ENCODE results near the gene BMPR2. TPM values are rescaled to one million over a fixed set of nuclear protein-coding genes. Genes with fewer than 3 reads are reported as not detected.
"Not testable (repeated sequence)": the region's sequence is repeated elsewhere in the genome, so short reads cannot be mapped to it uniquely, and the experiment has no call there.

The BMPR2 gene
- total and polyA plus RNA-seq, 3 donors from 2014 or later: 25.4 to 61.3 (median 53.5) TPM

- TF ChIP-seq POLR2A (IDR thresholded peaks at IDR 0.05) (no peak), CTCF (IDR thresholded peaks at IDR 0.05) (no peak)
- Histone ChIP-seq H3K36me3 (ENCODE audit: low read depth, missing control alignments) (no peaks in the 10 kb centered on the region), H3K27ac (no peak overlapping the region), H3K9me3 (no peaks in the 10 kb centered on the region), H3K27me3 (no peaks in the 10 kb centered on the region), H3K4me1 (no peaks in the 10 kb centered on the region), H3K4me3 (no peak overlapping the region)
- DNase-seq: no peak
- WGBS, 2 donors: 31 to 46% methylated on average over 3 of the region's 3 CpGs
- intact Hi-C loops (cut with DNase I; ENCODE audit: low total_unique reads): no loop called here
Observed at GRCh38 chr2:202436626-202437025, 60.5 kb downstream of the BMPR2 start.

- H3K4me1 ChIP-seq; H3K27me3 ChIP-seq; DNase-seq; H3K36me3 ChIP-seq (ENCODE audit: low read depth, missing control alignments); H3K27ac ChIP-seq; H3K4me3 ChIP-seq; intact Hi-C loops (cut with DNase I; ENCODE audit: low total_unique reads); H3K9me3 ChIP-seq: not testable (repeated sequence)
- WGBS, 2 donors: 78 to 79% methylated on average over 15 to 21 of the region's 24 CpGs
Observed at GRCh38 chr2:202440117-202440516, 64.0 kb downstream of the BMPR2 start.

- no peaks in the 10 kb centered on the region for H3K4me1 ChIP-seq
- WGBS, 2 donors: 64 to 65% methylated on average over 2 of the region's 2 CpGs
- intact Hi-C loops (cut with DNase I; ENCODE audit: low total_unique reads): no loop called here
- H3K4me3 ChIP-seq: no peak overlapping the region
- no peaks in the 10 kb centered on the region for H3K36me3 ChIP-seq (ENCODE audit: low read depth, missing control alignments)
- no peak overlapping the region for H3K27ac ChIP-seq
- H3K27me3 ChIP-seq: no peaks in the 10 kb centered on the region
- TF ChIP-seq CTCF (IDR thresholded peaks at IDR 0.05) (no peak), POLR2A (IDR thresholded peaks at IDR 0.05) (no peak)
- no peaks in the 10 kb centered on the region for H3K9me3 ChIP-seq
- no peak for DNase-seq
Observed at GRCh38 chr2:202442882-202443281, 66.8 kb downstream of the BMPR2 start.

GRCh38 chr2:202444000-202444399, 67.9 kb downstream of the BMPR2 start:
- Histone ChIP-seq H3K9me3 (no peaks in the 10 kb centered on the region), H3K27me3 (no peaks in the 10 kb centered on the region), H3K4me1 (no peaks in the 10 kb centered on the region), H3K27ac (no peak overlapping the region), H3K36me3 (ENCODE audit: low read depth, missing control alignments) (no peaks in the 10 kb centered on the region), H3K4me3 (no peak overlapping the region)
- intact Hi-C loops (cut with DNase I; ENCODE audit: low total_unique reads): no loop called here
- TF ChIP-seq POLR2A (IDR thresholded peaks at IDR 0.05): no peak
- no peak for TF ChIP-seq CTCF (IDR thresholded peaks at IDR 0.05)
- DNase-seq: no peak
- 96 to 98% methylated on average over 4 of the region's 4 CpGs for WGBS, 2 donors

- intact Hi-C loops (cut with DNase I; ENCODE audit: low total_unique reads): no loop called here
- H3K4me1 ChIP-seq: no peaks in the 10 kb centered on the region
Observed at GRCh38 chr2:202449344-202449743, 73.2 kb downstream of the BMPR2 start.

More at GRCh38 chr2:202449344-202449743, 73.2 kb downstream of the BMPR2 start:
- no peak overlapping the region for H3K27ac ChIP-seq
- no peaks in the 10 kb centered on the region for H3K36me3 ChIP-seq (ENCODE audit: low read depth, missing control alignments)
- TF ChIP-seq CTCF (IDR thresholded peaks at IDR 0.05) (no peak), POLR2A (IDR thresholded peaks at IDR 0.05) (no peak)
- WGBS, 2 donors: 90 to 96% methylated on average over 3 of the region's 3 CpGs
- H3K9me3 ChIP-seq: no peaks in the 10 kb centered on the region
- H3K4me3 ChIP-seq: no peak overlapping the region
- DNase-seq: no peak
- no peaks in the 10 kb centered on the region for H3K27me3 ChIP-seq

Data from testis (tissue), 3 donors.